ENCODE data around the gene PTPRD. TPM values are rescaled to one million over a fixed set of nuclear protein-coding genes. Genes with fewer than 3 reads are reported as not detected.

Gene PTPRD
- total RNA-seq, 1 experiment from 2014 or later: 69.6 TPM

DNA sequence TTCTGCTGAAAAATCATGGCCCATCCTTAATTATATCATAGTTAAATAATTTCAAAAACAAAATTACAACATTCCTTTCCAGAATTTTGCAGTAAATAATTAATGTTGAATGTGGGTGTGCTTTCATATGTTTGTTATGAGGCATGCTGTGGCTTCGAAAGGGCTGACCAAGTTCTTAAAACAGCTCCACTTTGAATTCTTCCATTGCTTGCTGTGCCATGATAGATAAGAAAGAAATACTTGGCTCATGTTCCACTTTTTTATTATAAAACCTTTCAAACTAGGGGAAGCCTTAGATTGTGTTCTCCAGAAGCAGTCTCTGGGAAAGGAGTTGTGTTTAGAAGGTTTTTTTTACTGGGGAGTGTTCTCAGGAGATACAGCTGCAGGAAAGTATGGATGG, 1534.5 kb downstream of the PTPRD start:
- Mint-ChIP-seq H3K4me3 (no peak overlapping the region), H3K36me3 (peaks cover 3% of the 10 kb centered on the region; the same call in 1 of the 2 replicates), H3K9me3 (peaks cover 15% of the 10 kb centered on the region), H3K27me3 (ENCODE audit: low read depth) (no peaks in the 10 kb centered on the region), H3K4me1 (no peaks in the 10 kb centered on the region), H3K27ac (no peak overlapping the region)
- TF ChIP-seq, protein P1, sequence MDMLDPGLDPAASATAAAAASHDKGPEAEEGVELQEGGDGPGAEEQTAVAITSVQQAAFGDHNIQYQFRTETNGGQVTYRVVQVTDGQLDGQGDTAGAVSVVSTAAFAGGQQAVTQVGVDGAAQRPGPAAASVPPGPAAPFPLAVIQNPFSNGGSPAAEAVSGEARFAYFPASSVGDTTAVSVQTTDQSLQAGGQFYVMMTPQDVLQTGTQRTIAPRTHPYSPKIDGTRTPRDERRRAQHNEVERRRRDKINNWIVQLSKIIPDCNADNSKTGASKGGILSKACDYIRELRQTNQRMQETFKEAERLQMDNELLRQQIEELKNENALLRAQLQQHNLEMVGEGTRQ (CRISPR knock-in tag; IDR thresholded peaks at IDR 0.05): no peak
- ATAC-seq (no peak), DNase-seq (ENCODE audit: low spot score) (no peak)
- CTCF ChIA-PET: no interaction called here
- POLR2A ChIA-PET: no interaction called here

DNA sequence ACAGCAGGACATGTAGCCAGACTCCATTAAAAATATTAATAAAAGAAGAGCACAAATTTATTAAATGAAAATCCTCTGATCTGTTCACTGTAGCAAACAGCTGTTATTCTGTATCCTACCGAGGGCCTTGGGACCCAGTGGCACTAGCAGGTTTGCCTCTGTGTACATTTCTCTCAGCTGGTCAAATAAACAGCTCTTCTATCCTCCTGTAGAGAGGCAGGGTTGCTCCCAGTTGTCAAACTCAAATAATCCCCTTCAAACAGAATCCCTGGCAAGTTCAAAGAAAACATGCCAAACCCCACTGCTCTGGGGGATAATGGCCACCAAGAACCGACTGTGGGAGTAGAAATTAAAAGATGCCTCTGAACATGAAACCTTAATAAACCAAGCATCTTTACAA, 1551.2 kb downstream of the PTPRD start:
- Mint-ChIP-seq H3K27me3 (ENCODE audit: low read depth) (no peaks in the 10 kb centered on the region), H3K27ac (no peak overlapping the region), H3K36me3 (no peaks in the 10 kb centered on the region), H3K4me3 (no peak overlapping the region), H3K4me1 (no peaks in the 10 kb centered on the region), H3K9me3 (no peaks in the 10 kb centered on the region)
- ChIA-PET CTCF (no interaction called here), POLR2A (no interaction called here)
- no peak for ATAC-seq
- no peak for DNase-seq (ENCODE audit: low spot score)
- TF ChIP-seq, protein P2, sequence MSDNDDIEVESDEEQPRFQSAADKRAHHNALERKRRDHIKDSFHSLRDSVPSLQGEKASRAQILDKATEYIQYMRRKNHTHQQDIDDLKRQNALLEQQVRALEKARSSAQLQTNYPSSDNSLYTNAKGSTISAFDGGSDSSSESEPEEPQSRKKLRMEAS (CRISPR knock-in tag; IDR thresholded peaks at IDR 0.05): no peak
- TF ChIP-seq SMAD4 (CRISPR knock-in tag; IDR thresholded peaks at IDR 0.05): no peak
- no peak for TF ChIP-seq SOX15 (CRISPR knock-in tag; IDR thresholded peaks at IDR 0.05)
- TF ChIP-seq, protein P3, sequence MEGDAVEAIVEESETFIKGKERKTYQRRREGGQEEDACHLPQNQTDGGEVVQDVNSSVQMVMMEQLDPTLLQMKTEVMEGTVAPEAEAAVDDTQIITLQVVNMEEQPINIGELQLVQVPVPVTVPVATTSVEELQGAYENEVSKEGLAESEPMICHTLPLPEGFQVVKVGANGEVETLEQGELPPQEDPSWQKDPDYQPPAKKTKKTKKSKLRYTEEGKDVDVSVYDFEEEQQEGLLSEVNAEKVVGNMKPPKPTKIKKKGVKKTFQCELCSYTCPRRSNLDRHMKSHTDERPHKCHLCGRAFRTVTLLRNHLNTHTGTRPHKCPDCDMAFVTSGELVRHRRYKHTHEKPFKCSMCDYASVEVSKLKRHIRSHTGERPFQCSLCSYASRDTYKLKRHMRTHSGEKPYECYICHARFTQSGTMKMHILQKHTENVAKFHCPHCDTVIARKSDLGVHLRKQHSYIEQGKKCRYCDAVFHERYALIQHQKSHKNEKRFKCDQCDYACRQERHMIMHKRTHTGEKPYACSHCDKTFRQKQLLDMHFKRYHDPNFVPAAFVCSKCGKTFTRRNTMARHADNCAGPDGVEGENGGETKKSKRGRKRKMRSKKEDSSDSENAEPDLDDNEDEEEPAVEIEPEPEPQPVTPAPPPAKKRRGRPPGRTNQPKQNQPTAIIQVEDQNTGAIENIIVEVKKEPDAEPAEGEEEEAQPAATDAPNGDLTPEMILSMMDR (IDR thresholded peaks at IDR 0.05): no peak
- TF ChIP-seq, protein P4, sequence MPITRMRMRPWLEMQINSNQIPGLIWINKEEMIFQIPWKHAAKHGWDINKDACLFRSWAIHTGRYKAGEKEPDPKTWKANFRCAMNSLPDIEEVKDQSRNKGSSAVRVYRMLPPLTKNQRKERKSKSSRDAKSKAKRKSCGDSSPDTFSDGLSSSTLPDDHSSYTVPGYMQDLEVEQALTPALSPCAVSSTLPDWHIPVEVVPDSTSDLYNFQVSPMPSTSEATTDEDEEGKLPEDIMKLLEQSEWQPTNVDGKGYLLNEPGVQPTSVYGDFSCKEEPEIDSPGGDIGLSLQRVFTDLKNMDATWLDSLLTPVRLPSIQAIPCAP (CRISPR knock-in tag; IDR thresholded peaks at IDR 0.05): no peak
- TF ChIP-seq, protein P5, sequence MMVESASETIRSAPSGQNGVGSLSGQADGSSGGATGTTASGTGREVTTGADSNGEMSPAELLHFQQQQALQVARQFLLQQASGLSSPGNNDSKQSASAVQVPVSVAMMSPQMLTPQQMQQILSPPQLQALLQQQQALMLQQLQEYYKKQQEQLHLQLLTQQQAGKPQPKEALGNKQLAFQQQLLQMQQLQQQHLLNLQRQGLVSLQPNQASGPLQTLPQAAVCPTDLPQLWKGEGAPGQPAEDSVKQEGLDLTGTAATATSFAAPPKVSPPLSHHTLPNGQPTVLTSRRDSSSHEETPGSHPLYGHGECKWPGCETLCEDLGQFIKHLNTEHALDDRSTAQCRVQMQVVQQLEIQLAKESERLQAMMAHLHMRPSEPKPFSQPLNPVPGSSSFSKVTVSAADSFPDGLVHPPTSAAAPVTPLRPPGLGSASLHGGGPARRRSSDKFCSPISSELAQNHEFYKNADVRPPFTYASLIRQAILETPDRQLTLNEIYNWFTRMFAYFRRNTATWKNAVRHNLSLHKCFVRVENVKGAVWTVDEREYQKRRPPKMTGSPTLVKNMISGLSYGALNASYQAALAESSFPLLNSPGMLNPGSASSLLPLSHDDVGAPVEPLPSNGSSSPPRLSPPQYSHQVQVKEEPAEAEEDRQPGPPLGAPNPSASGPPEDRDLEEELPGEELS (CRISPR knock-in tag; IDR thresholded peaks at IDR 0.05): no peak
- TF ChIP-seq, protein P6, sequence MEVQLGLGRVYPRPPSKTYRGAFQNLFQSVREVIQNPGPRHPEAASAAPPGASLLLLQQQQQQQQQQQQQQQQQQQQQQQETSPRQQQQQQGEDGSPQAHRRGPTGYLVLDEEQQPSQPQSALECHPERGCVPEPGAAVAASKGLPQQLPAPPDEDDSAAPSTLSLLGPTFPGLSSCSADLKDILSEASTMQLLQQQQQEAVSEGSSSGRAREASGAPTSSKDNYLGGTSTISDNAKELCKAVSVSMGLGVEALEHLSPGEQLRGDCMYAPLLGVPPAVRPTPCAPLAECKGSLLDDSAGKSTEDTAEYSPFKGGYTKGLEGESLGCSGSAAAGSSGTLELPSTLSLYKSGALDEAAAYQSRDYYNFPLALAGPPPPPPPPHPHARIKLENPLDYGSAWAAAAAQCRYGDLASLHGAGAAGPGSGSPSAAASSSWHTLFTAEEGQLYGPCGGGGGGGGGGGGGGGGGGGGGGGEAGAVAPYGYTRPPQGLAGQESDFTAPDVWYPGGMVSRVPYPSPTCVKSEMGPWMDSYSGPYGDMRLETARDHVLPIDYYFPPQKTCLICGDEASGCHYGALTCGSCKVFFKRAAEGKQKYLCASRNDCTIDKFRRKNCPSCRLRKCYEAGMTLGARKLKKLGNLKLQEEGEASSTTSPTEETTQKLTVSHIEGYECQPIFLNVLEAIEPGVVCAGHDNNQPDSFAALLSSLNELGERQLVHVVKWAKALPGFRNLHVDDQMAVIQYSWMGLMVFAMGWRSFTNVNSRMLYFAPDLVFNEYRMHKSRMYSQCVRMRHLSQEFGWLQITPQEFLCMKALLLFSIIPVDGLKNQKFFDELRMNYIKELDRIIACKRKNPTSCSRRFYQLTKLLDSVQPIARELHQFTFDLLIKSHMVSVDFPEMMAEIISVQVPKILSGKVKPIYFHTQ (CRISPR knock-in tag; IDR thresholded peaks at IDR 0.05): no peak
- TF ChIP-seq, protein P7, sequence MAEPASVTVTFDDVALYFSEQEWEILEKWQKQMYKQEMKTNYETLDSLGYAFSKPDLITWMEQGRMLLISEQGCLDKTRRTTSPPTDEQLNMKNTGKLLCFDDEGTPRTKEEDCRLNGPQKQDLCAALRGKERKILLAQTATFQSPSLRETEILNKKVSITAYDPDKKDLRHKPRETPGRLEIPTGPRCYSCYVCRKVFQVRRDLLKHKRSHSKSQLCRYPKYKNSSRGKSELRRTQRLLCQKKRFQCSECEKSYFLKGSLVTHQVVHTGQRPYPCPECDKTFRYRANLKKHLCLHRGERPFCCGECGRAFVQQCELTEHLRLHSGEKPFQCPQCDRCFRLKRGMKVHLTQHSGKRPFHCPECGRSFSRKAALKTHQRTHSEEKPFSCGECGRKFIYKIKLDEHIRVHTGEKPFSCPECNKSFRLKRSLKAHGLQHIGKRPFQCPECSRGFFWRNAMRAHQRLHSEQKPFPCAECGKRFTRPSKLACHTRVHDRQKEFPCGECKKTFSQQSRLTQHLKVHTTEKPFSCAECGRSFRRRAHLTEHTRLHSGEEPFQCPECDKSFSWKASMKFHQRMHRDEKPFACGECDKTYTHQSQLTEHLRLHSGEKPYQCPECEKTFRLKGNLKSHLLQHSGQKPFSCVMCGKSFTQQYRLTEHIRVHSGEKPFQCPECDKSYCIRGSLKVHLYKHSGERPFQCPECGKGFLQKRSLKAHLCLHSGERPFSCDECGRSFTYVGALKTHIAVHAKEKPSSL (CRISPR knock-in tag; conservative IDR thresholded peaks at IDR 0.05): no peak
- TF ChIP-seq ELF4 (CRISPR knock-in tag; IDR thresholded peaks at IDR 0.05; ENCODE audit: low read depth): no peak
- TF ChIP-seq, protein P8, sequence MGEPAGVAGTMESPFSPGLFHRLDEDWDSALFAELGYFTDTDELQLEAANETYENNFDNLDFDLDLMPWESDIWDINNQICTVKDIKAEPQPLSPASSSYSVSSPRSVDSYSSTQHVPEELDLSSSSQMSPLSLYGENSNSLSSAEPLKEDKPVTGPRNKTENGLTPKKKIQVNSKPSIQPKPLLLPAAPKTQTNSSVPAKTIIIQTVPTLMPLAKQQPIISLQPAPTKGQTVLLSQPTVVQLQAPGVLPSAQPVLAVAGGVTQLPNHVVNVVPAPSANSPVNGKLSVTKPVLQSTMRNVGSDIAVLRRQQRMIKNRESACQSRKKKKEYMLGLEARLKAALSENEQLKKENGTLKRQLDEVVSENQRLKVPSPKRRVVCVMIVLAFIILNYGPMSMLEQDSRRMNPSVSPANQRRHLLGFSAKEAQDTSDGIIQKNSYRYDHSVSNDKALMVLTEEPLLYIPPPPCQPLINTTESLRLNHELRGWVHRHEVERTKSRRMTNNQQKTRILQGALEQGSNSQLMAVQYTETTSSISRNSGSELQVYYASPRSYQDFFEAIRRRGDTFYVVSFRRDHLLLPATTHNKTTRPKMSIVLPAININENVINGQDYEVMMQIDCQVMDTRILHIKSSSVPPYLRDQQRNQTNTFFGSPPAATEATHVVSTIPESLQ (CRISPR knock-in tag; IDR thresholded peaks at IDR 0.05): no peak
- TF ChIP-seq, protein P9, sequence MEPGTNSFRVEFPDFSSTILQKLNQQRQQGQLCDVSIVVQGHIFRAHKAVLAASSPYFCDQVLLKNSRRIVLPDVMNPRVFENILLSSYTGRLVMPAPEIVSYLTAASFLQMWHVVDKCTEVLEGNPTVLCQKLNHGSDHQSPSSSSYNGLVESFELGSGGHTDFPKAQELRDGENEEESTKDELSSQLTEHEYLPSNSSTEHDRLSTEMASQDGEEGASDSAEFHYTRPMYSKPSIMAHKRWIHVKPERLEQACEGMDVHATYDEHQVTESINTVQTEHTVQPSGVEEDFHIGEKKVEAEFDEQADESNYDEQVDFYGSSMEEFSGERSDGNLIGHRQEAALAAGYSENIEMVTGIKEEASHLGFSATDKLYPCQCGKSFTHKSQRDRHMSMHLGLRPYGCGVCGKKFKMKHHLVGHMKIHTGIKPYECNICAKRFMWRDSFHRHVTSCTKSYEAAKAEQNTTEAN (CRISPR knock-in tag; IDR thresholded peaks at IDR 0.05): no peak
- TF ChIP-seq, protein P10, sequence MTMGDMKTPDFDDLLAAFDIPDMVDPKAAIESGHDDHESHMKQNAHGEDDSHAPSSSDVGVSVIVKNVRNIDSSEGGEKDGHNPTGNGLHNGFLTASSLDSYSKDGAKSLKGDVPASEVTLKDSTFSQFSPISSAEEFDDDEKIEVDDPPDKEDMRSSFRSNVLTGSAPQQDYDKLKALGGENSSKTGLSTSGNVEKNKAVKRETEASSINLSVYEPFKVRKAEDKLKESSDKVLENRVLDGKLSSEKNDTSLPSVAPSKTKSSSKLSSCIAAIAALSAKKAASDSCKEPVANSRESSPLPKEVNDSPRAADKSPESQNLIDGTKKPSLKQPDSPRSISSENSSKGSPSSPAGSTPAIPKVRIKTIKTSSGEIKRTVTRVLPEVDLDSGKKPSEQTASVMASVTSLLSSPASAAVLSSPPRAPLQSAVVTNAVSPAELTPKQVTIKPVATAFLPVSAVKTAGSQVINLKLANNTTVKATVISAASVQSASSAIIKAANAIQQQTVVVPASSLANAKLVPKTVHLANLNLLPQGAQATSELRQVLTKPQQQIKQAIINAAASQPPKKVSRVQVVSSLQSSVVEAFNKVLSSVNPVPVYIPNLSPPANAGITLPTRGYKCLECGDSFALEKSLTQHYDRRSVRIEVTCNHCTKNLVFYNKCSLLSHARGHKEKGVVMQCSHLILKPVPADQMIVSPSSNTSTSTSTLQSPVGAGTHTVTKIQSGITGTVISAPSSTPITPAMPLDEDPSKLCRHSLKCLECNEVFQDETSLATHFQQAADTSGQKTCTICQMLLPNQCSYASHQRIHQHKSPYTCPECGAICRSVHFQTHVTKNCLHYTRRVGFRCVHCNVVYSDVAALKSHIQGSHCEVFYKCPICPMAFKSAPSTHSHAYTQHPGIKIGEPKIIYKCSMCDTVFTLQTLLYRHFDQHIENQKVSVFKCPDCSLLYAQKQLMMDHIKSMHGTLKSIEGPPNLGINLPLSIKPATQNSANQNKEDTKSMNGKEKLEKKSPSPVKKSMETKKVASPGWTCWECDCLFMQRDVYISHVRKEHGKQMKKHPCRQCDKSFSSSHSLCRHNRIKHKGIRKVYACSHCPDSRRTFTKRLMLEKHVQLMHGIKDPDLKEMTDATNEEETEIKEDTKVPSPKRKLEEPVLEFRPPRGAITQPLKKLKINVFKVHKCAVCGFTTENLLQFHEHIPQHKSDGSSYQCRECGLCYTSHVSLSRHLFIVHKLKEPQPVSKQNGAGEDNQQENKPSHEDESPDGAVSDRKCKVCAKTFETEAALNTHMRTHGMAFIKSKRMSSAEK (CRISPR knock-in tag; IDR thresholded peaks at IDR 0.05; ENCODE audit: borderline replicate concordance): no peak
- no peak for TF ChIP-seq IRF2 (CRISPR knock-in tag; IDR thresholded peaks at IDR 0.05; ENCODE audit: borderline replicate concordance, low read depth)
- no peak for TF ChIP-seq NR2C2 (CRISPR knock-in tag; IDR thresholded peaks at IDR 0.05)
